Left ventricle myocardium inferior (tissue), 1 donor: ENCODE data around the gene NR6A1. TPM values are rescaled to one million over a fixed set of nuclear protein-coding genes. Genes with fewer than 3 reads are reported as not detected.

Experiments used
- DNase-seq: peaks from one replicate; pipeline ENCODE4 v3.0.0-alpha.2; 2020
- H3K27ac ChIP-seq: fragments of 200-600 bp; replicated peaks from 2 replicates; pipeline ENCODE4 v1.8.0; 2021
- H3K27me3 ChIP-seq: fragments of 200-600 bp; 2 replicates; pipeline ENCODE4 v1.8.0; 2021; ENCODE audit warnings: low read depth
- H3K36me3 ChIP-seq: fragments of 200-600 bp; 2 replicates; pipeline ENCODE4 v1.8.0; 2021
- H3K4me1 ChIP-seq: fragments of 200-600 bp; 2 replicates; pipeline ENCODE4 v1.8.0; 2021
- H3K4me3 ChIP-seq: fragments of 200-600 bp; 2 replicates; pipeline ENCODE4 v1.8.0; 2021; ENCODE audit warnings: mild to moderate bottlenecking, moderate library complexity
- H3K9me3 ChIP-seq: fragments of 200-600 bp; replicated peaks from 2 replicates; pipeline ENCODE4 v1.8.0; 2021
- intact Hi-C: fragments of 100-400 bp; cut with micrococcal nuclease; formaldehyde crosslinking; loops from one replicate; pipeline ENCODE4 v1.11.0; 2022
- total RNA-seq: library from RNA; stranded (reverse); fragmentation: NEBNext Ultra II Directional; extraction: Animal tissue kit (Norgen Biotek cat#: 25700); gene quantifications from one replicate; pipeline ENCODE4 v1.2.1, GENCODE V29; 2021
- TF ChIP-seq, protein P1 (sequence below): fragments of 200-600 bp; IDR thresholded peaks from 2 replicates; pipeline ENCODE4 v1.8.0; 2021; ENCODE audit warnings: antibody characterized with exemption, mild to moderate bottlenecking, borderline replicate concordance
- donor health status: DM: no; HTN: yes; CAD: no; lungs with severe emphysema.

NR6A1 gene
- total RNA-seq, 1 donor from 2014 or later = 1.0 TPM

DNA sequence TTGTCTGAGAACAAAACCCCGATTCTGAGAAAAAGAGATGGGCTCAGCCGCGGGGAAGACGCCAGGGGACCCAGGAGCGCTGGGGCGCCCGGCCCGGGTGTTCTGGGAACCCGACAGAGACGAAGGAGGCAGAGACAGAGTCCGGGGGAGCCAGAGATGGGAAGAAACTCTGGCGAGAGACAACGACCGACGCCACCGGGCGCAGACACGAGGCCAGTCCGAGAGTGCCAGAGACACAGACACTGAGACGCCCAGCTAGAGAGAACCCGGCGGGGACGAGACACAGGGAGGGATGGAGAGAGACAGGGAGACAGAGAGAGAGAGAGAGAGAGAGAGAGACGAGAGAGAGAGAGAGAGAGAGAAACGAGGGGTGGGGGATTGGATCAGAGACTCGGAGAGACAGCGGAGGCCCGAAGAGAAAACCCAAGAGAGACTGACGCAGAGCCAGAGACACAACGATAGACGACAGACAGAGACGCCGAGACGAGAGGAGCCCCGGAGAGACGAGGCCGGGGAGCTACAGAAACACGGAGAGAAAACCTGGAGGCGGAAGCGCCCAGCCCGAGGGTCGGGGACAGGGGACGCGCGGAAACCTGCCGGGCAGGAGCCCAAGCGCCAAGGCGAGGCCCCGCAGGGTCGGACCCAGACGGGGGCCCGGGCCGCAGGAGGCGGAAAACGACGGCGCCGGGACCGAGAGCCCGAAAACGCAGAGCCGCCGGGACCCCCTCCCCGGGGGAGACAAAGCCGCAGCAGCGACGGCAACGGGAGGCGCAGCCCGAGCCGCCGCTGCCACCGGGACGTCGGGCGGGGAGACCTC, 267.2 kb downstream of the NR6A1 start:
- peak overlapping the region; percentile 50 for H3K4me3 ChIP-seq
- DNase-seq = no peak
- TF ChIP-seq, protein P1, sequence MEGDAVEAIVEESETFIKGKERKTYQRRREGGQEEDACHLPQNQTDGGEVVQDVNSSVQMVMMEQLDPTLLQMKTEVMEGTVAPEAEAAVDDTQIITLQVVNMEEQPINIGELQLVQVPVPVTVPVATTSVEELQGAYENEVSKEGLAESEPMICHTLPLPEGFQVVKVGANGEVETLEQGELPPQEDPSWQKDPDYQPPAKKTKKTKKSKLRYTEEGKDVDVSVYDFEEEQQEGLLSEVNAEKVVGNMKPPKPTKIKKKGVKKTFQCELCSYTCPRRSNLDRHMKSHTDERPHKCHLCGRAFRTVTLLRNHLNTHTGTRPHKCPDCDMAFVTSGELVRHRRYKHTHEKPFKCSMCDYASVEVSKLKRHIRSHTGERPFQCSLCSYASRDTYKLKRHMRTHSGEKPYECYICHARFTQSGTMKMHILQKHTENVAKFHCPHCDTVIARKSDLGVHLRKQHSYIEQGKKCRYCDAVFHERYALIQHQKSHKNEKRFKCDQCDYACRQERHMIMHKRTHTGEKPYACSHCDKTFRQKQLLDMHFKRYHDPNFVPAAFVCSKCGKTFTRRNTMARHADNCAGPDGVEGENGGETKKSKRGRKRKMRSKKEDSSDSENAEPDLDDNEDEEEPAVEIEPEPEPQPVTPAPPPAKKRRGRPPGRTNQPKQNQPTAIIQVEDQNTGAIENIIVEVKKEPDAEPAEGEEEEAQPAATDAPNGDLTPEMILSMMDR = no peak
- no peak overlapping the region for H3K27ac ChIP-seq
- intact Hi-C loops = no loop called here
- no peaks in the 10 kb centered on the region for H3K9me3 ChIP-seq
- peaks cover 80% of the 10 kb centered on the region for H3K27me3 ChIP-seq
- H3K4me1 ChIP-seq = peaks cover 21% of the 10 kb centered on the region
- H3K36me3 ChIP-seq = no peaks in the 10 kb centered on the region

DNA sequence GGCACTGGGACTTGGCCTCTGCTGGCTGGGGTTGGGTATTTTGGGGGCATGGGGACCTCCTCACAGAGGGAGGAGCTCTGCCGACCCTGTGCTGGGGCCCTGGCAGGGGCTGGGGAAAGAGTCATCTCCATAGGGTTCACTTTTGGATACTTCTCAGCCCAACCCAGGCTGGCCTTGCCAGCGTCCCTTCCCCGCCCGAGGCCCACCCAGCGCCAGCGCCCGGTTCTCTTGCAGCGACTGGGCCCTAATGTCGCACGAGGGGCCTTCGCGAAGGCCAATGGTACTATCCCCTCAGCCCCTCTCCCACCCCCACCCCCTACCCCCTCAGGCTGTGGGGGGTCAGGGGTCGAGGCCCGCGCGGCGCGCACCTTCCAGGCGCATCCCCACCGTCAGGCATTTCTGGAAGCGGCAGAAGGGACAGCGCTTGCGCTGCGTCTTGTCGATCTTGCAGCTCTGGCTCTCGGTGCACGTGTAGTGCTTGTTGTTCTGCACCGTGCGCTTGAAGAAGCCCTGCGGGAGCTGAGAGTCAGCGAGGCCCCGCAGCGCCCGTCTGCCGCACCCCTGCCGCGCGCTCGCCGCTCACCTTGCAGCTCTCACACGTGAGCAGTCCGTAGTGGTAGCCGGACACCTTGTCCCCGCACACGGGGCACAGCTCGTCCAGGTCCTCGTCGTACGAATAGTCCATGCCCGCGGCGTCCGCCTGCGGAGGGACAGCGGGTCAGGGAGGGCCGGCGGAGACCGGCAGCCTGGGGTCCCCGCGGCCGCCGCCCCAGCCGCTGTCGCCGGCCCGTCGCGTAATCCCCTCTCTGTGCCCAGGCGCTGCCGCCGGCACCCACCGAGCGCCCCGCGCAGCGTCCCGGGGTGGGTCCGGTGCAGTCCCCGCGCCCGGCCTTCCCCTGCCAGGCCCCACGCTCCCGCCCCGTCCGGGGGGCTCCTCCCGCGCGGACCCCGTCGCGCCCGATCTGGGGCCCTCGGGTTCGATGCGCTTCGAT, 268.1 kb downstream of the NR6A1 start:
- peak; percentile 6 for DNase-seq
- peak overlapping the region; percentile 50 for H3K4me3 ChIP-seq
- H3K9me3 ChIP-seq = no peaks in the 10 kb centered on the region
- H3K27ac ChIP-seq = no peak overlapping the region
- H3K36me3 ChIP-seq = no peaks in the 10 kb centered on the region
- intact Hi-C loops = no loop called here
- TF ChIP-seq, protein P1 = no peak
- peaks cover 21% of the 10 kb centered on the region for H3K4me1 ChIP-seq
- peaks cover 88% of the 10 kb centered on the region for H3K27me3 ChIP-seq

DNA sequence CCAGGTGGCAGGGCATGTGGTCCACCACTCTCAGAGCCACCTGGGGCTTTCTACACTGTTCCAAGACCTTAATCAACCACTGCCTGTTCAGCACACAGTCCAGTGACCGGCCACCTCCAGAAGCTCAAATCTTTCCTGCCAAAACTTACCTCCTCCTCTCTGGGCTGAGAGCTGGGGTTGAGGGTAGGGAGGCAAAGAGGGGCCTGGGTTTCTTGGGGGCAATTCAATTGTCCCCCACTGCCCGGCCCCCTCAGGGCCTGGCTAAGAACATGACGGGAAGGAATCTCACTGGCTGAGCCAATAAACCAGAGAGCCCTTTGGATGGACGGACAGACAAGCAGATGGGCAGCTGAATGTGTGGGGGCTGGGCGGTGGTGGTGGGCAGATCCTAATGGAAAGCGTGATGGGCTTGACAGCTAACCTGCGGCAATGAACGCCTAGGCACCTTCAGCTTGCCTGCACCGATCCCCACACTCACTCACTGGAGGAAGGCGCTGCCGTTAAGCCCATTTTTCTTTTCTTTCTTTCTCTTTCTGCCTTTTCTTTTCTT, 269.3 kb downstream of the NR6A1 start:
- no peaks in the 10 kb centered on the region for H3K36me3 ChIP-seq
- H3K9me3 ChIP-seq = no peaks in the 10 kb centered on the region
- TF ChIP-seq, protein P1 = no peak
- no peak overlapping the region for H3K4me3 ChIP-seq
- H3K27ac ChIP-seq = no peak overlapping the region
- H3K4me1 ChIP-seq = peaks cover 21% of the 10 kb centered on the region
- intact Hi-C loops = no loop called here
- peaks cover 85% of the 10 kb centered on the region for H3K27me3 ChIP-seq
- DNase-seq = peak; percentile 8

DNA sequence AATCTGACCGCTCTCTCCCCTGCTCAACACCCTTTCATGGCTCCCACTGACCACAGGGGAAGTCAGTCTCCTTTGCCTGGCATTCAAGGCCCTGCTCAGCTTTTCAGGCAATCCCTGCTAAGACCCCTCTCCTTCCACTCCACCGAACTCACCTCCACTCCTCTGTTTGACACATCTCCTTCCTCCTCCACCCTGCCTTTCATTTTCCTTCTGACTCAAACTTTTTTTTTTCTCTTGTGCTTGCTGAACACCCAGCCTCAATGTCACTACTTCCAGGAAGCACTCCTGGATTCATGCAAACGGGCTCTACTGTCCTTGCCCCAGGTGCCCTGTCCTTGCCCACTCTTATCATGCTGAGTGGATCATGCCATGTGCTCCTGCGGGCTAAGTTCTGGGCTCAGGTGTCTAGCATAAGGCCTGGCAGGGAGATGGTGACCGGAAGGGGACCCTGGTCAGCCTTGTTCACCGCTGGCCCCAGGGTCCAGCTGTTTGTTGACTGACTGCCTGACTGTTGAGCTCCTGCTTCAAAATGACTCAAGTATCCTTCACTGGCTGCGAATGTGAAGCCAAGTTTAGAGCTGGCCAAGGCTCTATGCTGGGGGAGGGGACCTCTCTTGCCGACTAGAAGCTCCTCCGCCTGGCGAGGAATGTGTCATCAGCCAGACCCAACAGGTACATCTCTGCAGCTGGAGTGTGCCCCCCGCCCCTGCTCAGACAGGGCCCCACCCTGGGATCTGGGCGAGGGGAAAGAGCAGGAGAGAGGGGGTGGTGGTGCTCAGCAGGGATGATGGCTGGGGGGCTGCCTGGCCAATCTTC, 270.1 kb downstream of the NR6A1 start:
- H3K36me3 ChIP-seq = no peaks in the 10 kb centered on the region
- peaks cover 83% of the 10 kb centered on the region for H3K27me3 ChIP-seq
- intact Hi-C loops = no loop called here
- no peak overlapping the region for H3K4me3 ChIP-seq
- TF ChIP-seq, protein P1 = no peak
- no peaks in the 10 kb centered on the region for H3K9me3 ChIP-seq
- no peak overlapping the region for H3K27ac ChIP-seq
- peak; percentile 5 for DNase-seq
- peaks cover 21% of the 10 kb centered on the region for H3K4me1 ChIP-seq
